NCI-H2196 (cell line): Measurements from ENCODE around the gene KRT27.
"Not testable (repeated sequence)": the region's sequence is repeated elsewhere in the genome, so short reads cannot be mapped to it uniquely, and the experiment has no call there.

Source experiments
- DNase-seq: peaks from one replicate; lab custom pipeline; 2025; ENCODE audit not compliant: unreplicated experiment; lab: John Stamatoyannopoulos, UW

The KRT27 gene, protein sequence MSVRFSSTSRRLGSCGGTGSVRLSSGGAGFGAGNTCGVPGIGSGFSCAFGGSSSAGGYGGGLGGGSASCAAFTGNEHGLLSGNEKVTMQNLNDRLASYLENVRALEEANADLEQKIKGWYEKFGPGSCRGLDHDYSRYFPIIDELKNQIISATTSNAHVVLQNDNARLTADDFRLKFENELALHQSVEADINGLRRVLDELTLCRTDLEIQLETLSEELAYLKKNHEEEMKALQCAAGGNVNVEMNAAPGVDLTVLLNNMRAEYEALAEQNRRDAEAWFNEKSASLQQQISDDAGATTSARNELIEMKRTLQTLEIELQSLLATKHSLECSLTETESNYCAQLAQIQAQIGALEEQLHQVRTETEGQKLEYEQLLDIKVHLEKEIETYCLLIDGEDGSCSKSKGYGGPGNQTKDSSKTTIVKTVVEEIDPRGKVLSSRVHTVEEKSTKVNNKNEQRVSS

DNA sequence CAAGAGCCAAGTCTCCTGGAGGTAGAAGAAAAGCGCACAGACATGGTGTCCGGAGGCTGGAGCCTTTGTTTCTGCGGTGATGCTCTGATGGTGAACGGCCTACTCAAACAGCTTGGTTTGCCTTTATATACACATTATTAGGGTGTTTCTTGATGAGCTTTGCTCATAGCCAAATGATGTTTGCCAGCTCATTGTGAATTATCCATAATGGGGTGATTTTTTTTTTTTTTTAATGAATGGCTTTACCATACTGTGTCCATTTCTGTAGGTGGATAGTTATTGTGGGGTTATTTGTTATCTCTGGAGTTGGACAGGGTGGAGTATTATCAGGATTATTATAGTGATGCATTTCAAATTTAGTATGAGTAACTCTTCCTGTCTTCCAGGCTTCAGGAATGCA is at the start of gene KRT27:
Gene KRT27, minus strand, starts transcription at position 101 of the 400 bp plus-strand sequence. Its CDS starts 57 bp downstream, at position 44.
- DNase-seq = no peak

DNA sequence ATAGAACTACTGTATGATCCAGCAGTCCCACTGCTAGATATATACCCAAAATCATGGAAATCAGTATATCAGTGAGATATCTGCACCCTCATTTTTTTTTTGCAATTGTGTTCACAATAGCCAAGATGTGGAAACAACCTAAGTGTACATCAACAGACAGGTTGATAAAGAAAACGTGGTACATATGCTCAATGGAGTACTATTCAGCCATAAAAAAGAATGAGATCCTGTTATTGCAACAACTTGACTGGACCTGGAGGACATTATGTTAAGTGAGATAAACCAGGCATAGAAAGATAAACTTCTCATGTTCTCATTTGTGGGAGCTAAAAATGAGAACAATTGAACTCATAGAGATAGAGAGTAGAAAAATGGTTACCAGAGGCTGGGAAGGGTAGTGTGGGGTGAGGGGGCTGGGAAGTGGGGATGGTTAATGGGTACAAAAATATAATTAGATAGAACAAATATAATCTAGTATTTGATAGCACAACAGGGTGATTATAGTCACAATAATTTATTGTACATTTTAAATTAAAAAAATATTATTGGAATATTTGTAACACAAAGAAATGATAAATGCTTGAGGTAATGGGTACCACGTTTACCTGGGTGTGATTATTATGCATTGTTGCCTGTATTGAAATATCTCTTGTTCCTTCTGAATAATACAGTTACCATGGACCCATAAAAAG is 47.9 kb upstream of the KRT27 start:
- no peak for DNase-seq

DNA sequence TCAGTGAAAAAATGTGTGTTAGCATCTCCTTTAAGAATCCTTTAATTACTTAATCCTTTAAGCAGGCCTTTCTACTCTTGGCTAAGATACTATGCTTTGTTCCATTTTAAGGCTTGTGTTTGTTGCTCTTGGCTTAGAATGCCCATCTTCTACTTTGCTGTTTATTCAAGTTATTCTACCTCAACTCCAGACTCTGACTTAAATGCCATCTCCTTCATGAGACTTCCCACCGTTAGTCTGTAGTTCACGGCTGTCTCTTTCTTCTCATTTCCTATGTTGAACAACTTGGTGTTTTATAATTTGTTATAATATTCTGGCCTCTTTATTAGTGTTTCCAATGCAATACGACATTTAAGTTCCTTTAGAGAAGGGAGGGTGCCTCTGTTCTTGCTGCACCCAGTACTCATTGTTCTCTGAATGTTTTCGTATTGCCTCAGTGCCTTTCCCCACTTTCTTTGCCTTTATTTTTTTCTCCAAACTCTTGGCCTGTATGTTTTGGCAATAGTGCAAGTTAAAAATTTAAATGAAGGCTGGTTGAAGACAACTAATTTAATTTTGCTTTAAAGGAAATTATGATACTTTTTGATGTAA is 46.2 kb upstream of the KRT27 start:
- DNase-seq = no peak

DNA sequence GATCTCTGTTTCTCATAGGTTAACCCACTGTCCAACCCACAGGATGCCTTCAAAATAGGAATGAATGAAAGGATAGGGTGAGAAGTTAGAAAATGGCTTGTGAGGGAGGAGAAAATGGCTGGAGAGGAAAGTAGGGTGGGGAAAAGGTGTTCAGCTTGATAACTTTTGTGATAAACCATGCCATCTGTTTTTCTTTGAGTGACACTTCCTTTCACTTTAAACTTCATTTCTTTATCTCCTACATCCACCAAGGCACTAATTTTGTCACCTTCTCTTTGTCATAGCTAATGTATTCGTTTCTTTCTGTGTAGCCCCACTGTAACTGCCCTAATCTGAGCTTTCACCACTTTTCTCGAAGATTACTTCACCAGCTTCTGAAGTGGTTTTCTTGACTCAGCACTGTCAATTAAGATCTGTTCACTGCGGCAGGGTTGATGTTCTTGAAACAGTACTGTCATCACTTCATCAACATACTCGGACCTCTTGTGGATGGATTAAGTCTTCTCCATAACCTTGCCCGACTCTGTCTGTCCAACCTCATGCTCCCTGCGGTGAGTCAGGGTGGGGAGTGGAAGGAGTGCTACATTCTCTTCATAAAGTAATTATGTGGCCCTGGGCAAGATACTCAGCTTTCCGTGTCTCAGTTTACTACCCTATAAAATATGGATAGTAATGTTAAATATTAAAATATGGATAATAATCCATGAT is 45.5 kb upstream of the KRT27 start:
- DNase-seq = no peak

DNA sequence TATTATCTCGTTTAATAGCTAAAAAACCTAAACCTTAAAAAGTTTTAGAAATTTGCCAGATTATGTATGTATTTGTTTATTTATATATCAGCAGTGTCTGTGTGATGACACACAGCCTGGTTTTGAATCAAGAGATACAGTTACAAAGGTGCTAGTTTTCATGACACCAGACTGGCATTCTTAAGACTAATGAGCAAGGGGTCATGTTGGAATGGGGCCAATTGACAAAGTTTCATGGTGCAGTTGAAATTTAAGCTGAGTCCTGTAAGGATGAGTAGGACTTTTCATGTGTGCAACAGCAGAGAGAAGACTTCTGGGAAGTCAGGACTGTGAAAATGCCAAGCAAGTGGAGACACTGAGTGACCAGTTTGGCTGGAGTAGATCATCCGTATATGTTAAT is 43.2 kb upstream of the KRT27 start:
- DNase-seq = no peak

DNA sequence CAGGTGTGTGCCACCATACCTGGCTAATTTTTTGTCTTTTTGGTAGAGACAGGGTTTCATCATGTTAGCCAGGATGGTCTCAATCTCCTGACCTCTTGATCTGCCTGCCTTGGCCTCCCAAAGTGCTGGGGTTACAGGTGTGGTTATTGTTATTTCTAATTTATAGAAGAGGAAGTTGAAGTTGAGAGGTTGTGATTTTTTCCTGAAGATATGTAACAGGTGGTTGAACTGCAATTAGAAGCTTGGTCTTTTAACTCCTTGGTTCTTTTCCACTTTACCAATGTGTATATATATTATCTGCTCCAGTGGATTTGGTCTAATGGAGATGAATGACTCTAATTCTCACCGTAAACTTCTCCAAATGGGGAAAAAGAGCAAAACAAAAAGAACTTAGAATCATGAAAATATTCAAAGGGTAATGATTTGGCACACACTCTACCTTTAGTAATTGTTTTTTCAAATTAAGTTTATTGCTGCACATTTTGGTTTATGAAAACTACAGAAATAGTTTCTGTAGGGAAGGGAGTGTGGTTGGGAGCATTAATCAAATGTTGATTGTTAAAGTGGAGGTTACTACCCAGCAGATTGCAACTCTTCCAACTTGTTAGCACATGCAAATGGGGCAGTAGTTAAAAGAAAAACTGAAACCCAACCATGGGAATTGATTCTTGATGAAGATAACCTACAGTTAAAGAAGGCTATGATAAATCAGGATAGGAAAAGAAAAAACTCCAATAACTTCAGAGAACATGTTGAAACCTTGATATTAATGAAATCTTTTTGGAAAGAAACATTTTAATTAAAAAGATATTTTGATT is 41.9 kb upstream of the KRT27 start:
- no peak for DNase-seq

DNA sequence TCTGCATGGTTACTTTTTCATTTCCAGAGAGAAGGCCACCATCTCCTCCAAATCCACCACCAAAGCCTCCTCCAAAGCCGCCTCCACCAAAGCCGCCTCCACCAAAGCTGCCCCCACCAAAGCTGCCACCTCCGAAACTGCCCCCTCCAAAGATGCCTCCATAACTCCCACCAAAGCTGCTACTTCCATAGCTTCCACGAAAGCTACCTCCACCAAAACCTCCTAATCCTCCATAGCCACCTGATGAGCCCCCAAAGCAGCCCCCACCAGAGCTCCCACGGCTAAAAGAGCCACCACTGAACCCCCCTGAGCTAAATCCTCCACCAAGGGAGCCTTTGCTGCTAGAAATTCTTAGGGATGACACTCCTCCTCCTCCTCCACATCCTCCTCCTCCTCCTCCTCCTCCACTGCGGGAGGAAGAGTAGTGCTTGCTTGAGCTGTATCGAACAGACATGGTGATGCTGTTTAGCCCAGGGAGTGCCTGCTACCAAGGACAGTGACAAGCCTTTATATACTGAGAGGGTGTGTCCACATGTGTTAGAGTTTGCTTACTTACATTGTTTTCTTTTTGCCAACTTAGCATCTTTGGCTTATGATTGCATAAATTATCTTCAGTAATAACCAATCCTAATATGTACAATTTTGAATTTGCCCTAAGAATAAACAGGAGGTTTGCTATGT is 39.9 kb upstream of the KRT27 start, which contains the start of gene KRT10:
Gene KRT10, minus strand, starts transcription at position 483 of the 681 bp plus-strand sequence. Its CDS starts 29 bp downstream, at position 454.
- DNase-seq = no peak

DNA sequence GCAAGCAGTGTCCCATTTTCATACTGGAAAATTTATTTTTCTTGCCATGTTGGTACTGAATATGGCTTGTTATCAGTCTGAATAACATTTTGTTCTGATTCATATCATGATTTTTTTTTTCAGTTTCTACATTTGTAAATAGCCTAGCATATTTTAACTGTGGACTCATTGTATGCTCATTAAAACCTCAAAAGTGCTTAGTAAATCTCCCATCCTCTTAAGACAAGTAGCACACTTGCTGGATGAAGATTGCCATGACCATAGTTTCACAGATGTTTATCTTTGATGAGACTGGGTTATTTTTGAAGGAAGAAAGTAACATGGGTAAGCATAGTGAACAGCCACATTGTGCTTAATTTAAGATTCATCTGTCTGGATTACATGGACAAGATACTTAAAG is 39.2 kb upstream of the KRT27 start:
- no peak for DNase-seq

DNA sequence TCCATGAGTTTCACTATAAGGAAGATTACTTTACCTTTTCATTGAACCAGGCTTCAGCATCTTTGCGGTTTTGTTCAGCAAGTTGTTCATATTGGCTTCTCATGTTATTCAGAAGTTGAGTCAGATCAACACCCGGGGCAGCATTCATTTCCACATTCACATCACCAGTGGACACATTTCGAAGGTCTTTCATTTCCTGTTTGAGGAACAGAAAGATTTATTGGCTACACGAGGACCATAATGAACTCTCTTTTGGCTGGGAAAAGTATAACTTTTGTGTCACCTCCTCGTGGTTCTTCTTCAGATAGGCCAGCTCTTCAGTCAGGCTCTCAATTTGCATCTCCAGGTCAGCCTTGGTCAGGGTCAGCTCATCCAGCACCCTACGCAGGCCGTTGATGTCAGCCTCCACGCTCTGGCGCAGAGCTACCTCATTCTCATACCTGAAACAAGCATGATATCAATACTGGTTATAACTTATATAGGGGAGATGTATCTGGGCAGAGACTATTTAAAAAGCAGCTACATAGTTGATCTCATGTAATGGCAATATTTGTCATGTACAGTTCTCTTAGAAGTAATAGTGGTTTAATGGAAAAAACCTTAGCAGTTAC is 38.0 kb upstream of the KRT27 start:
- no peak for DNase-seq

DNA sequence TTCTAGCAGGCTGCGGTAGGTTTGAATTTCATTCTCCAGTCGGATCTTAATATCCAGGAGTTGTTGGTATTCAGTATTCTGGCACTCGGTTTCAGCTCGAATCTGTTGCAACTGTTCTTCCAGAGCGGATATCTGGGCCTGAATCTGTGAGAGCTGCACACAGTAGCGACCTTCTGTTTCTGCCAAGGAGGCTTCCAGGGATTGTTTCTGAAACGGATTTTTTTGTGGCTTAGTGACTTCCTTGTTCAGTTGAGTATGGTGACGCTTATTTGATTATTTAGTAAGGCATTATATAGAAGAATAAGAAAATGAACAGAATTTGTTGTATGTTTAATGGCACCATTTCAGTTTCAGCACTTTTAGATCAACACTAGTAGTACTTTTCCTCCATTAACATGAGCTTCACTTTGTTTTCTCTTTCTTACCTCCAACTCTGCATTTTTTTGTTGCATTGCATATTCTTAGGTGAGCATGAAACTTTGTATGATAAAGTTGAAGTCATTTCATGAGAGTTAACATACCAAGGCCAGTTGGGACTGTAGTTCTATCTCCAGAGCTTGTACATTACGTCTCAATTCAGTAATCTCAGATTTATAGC is 37.3 kb upstream of the KRT27 start:
- no peak for DNase-seq

DNA sequence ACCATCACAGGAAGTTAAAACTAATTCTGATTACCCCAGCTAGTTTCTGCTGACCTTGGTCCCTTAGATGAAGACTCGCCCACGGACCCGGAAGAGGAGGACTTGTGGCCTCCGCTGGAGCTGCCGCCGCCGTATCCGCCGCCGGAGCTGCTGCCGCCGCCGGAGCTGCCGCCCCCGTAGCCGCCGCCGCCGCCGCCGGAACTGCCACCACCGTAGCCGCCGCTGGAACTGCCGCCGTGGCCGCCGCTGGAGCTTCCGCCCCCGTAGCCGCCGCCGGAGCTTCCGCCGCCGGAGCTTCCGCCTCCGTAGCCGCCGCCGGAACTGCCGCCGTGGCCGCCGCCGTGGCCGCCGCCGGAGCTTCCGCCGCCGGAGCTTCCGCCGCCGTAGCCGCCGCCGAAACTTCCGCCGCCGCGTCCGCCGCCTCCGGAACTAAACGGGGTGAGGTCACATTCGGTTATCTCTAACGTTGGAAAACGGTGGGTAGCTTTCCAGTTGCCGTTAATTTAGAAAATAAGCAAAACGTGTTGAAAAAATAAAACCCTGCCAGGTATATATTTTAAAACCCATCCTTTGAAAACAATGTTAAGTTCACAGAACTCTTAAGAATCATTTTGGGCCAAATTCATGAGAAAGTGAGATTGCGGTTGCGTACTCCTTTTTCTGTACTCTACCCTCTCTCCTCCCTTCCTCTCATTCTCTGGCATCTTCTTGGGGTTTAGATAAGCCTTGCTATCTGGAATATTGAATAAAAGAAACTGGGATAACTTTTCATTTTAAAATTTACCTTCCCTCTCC is 36.6 kb upstream of the KRT27 start:
- DNase-seq = peak; percentile 66

DNA sequence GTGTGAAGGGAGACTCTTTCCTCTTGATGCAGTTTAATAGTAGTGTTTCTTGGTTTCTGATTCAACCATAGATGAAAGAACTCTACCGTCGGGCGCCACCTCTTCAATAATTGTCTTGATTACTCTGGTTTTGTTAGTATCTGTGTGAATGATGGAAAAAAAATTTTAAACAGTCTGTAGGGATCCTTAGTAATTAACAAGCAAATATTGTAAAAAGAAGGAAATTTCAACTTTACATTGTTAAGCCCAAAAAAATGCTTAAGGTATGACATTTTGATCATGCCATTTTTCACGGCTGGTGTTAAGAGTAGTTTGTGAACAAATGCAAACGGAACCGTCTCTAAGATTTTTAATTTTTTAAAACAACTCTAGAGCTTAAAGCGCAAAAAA is 36.0 kb upstream of the KRT27 start:
- DNase-seq = no peak

DNA sequence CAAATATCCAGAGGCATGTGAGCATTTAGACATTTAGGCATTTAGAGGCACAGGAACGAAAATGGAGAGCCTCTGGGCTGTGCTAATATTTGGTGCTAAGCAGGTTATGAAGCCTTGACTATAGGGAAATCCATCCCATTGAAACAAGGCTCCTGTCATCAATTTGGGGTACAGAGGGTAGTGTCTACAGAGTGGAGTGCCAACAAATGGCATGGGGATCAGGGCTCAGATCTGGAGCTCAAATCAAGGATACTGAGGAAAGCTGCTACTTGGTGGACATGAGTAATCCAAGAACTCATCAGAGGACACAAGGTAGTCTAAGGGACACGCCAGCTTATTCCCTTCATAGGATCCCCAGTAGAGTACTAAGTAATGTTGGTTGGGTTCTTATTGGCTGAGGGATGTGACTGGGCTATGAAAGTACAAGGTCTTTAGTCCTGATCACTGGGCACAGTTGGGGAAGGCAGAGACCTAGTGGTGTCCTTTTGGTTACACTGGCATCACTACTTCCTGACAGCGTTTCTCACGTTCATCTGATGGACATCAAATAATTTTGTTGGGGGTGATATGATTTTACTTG is 34.8 kb upstream of the KRT27 start:
- no peak for DNase-seq

DNA sequence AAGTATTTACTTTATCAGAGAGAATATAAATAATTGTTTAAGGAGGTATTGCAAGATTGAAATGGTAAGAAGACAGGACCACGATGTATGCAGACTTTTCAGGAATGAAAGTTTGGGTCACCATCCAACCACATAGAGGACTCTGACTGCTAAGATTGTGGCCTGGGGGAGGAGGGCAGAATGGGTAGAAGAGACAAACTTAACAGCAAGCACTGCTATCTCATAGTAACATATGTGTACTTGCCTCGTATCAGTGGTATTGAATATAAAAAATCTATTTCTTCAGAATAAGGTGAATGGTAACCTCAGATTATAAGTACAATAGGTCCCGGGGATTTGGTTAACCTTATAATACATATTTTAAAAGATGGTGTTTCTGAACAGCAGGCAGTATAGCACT is 34.2 kb upstream of the KRT27 start:
- DNase-seq = no peak

DNA sequence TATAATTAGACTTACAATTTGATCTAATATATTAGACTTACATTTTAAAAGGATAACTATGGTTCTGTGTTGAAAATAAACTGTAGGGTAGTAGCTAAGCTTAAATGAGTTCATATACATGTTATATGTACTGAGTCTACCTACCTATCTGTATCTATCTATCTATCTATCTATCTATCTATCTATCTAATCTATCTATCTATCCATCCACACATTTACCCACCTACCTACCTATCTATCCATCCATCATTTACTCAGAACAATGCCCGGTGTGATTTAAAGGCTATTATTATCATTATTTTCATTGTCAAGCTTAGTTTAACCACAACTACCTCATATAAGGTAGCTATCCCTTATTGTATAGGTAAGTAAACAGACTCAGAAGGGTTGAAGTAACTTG is 33.0 kb upstream of the KRT27 start:
- no peak for DNase-seq

DNA sequence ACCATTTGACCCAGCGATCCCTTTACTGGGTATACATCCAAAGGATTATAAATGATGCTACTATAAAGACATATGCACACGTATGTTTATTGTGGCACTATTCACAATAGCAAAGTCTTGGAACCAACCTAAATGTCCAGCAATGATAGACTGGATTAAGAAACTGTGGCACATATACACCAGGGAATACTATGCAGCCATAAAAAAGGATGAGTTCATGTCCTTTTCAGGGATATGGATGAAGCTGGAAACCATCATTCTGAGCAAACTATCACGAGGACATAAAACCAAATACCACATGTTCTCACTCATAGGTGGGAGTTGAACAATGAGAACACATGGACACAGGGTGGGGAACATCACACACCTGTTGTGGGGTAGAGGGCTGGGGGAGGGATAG is 32.3 kb upstream of the KRT27 start:
- not testable (repeated sequence) for DNase-seq

DNA sequence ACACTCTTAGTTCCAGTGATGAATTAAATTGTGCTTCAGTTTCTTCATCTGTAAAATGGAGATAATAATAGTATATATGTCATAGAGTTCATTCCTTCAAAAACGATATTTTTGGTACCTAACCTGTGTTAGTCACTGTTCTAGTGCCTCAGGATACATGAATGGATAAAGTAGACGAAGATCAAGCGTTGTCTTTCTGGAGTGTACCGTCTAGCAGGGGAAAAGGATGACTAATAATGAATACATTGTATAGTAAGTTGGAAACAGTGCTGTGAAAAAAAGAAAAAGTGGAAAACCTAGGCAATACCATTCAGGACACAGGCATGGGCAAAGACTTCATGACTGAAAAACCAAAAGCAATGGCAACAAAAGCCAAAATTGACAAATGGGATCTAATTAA is 31.5 kb upstream of the KRT27 start:
- no peak for DNase-seq

DNA sequence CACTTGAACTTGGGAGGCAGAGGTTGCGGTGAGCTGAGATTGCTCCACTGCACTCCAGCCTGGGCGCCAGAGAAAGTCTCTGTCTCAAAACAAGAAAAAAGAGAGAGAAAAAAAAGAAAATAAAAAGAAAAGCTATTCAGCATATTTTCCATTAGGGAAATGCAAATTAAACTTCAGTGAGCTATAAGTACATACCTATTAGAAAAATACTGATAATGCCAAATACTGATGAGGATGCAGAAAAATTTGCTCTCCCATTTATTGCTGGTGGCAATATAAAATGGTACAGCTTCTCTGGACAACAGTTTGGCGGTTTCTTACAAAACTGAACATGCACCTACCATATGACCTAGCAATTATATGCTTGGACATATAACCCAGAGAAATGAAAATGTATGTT is 30.3 kb upstream of the KRT27 start:
- DNase-seq = no peak
